IMR-90 (cell line): ENCODE data around the gene MORN5.

Experiments
- BHLHE40 ChIP-seq: fragments of 150-350 bp; IDR thresholded peaks from 2 replicates; pipeline ENCODE4 v1.6.1; 2016; ENCODE audit warnings: mild to moderate bottlenecking, low read depth, low read length
- CEBPB ChIP-seq: IDR thresholded peaks from 2 replicates; pipeline ENCODE4 v1.6.1; 2012; ENCODE audit warnings: low read depth, low read length, improper control_type of control experiment
- CHD1 ChIP-seq: IDR thresholded peaks from 2 replicates; pipeline ENCODE4 v1.6.1; 2012; ENCODE audit warnings: low read depth, low read length, improper control_type of control experiment
- CTCF ChIP-seq: conservative IDR thresholded peaks from 2 replicates; pipeline ENCODE4 v1.5.1; 2012; ENCODE audit warnings: mild to moderate bottlenecking, low read depth, low read length, improper control_type of control experiment
- ELK1 ChIP-seq: fragments of 150-350 bp; IDR thresholded peaks from 2 replicates; pipeline ENCODE4 v1.6.1; 2016; ENCODE audit warnings: low read depth, mild to moderate bottlenecking, low read length, moderate library complexity, borderline replicate concordance
- FOS ChIP-seq: fragments of 150-350 bp; IDR thresholded peaks from 2 replicates; pipeline ENCODE4 v1.6.1; 2016; ENCODE audit warnings: low read depth, low read length
- MAFK ChIP-seq: IDR thresholded peaks from 2 replicates; pipeline ENCODE4 v1.6.1; 2012; ENCODE audit warnings: low read depth, low read length, improper control_type of control experiment
- MXI1 ChIP-seq: IDR thresholded peaks from 2 replicates; pipeline ENCODE4 v1.6.1; 2012; ENCODE audit warnings: low read depth, mild to moderate bottlenecking, low read length, moderate library complexity, borderline replicate concordance
- NFE2L2 ChIP-seq: fragments of 150-350 bp; IDR thresholded peaks from 2 replicates; pipeline ENCODE4 v1.6.1; 2016; ENCODE audit warnings: low read depth, mild to moderate bottlenecking, low read length
- POLR2A ChIP-seq: IDR thresholded peaks from 2 replicates; pipeline ENCODE4 v1.6.1; 2012; ENCODE audit warnings: mild to moderate bottlenecking, low read depth, low read length
- RAD21 ChIP-seq: IDR thresholded peaks from 2 replicates; pipeline ENCODE4 v1.6.1; 2012; ENCODE audit warnings: low read length, improper control_type of control experiment
- RCOR1 ChIP-seq: IDR thresholded peaks from 2 replicates; pipeline ENCODE4 v1.6.1; 2012; ENCODE audit warnings: mild to moderate bottlenecking, low read length, improper control_type of control experiment; ENCODE audit not compliant: insufficient replicate concordance
- RFX5 ChIP-seq: IDR thresholded peaks from 2 replicates; pipeline ENCODE4 v1.8.0; 2012; ENCODE audit warnings: low read depth, mild to moderate bottlenecking, low read length, moderate library complexity
- USF2 ChIP-seq: fragments of 150-350 bp; IDR thresholded peaks from 2 replicates; pipeline ENCODE4 v1.6.1; 2017; ENCODE audit warnings: mild to moderate bottlenecking, antibody characterized with exemption, low read length, low read depth

- TF ChIP-seq CTCF (no peak), POLR2A (no peak), CHD1 (no peak), USF2 (no peak), RCOR1 (no peak), NFE2L2 (no peak), FOS (no peak), ELK1 (no peak), RAD21 (no peak), BHLHE40 (no peak), MAFK (no peak), MXI1 (no peak), RFX5 (no peak), CEBPB (no peak)
Measured at GRCh38 chr9:122209451-122209850, 49.7 kb downstream of the MORN5 start.
